Measurements from ENCODE around the gene PDAP1. TPM values are rescaled to one million over a fixed set of nuclear protein-coding genes. Genes with fewer than 3 reads are reported as not detected.
A peak's percentile ranks its signal among the peaks of the same experiment; 100 is the strongest.

Gene PDAP1
- total and polyA plus RNA-seq, 10 of the 15 experiments (the other 5 are each of a cell fraction or from before 2014, with no cell fraction given): 6.6 to 200 (median 87.7) TPM

- peaks cover 35% of the 10 kb centered on the region for H3K79me2 ChIP-seq (ENCODE audit: control insufficient read depth, insufficient read depth, low read length)
- H3K9ac ChIP-seq (ENCODE audit: control insufficient read depth, insufficient read depth, low read length): no peak overlapping the region; the same call in 1 of the 2 replicates
- no peak overlapping the region for H3K27ac ChIP-seq (ENCODE audit: control insufficient read depth, insufficient read depth)
- ChIA-PET POLR2A (no interaction called here), CTCF (interaction anchor here (0.6 kb wide), 1 partner anchor 56 kb away, joined by 3 read pairs; no protein-coding TSS in a partner anchor), RAD21 (ENCODE audit: unreplicated experiment) (no interaction called here), SMC1A (ENCODE audit: uncharacterized antibody, unreplicated experiment) (no interaction called here)
- intact Hi-C loops (cut with micrococcal nuclease; ENCODE audit: unreplicated experiment) (no loop called here), in situ Hi-C loops (cut with MboI) (no loop called here)
- H3K4me3 ChIP-seq: peak overlapping the region; percentile 93
- TF ChIP-seq HDAC6 (IDR thresholded peaks at IDR 0.05; ENCODE audit: unreplicated experiment) (no peak), CHD2 (IDR thresholded peaks at IDR 0.05; ENCODE audit: borderline replicate concordance, low read depth, low read length) (no peak), NFIC (IDR thresholded peaks at IDR 0.05; ENCODE audit: low read depth, low read length) (no peak)
- no TSS peak for BruUV-seq (replicated peaks)
- WGBS (ENCODE audit: insufficient coverage, insufficient replicate concordance, low lambda C conversion rate, missing lambda C conversion rate): 96% methylated on average over 9 of the region's 9 CpGs
- H3K36me3 ChIP-seq (ENCODE audit: control insufficient read depth in 2 of 2, insufficient read depth in 2 of 2, low read length in 1 of 2): peaks cover 2 to 6% of the 10 kb centered on the region in 2 experiments; a peak in 2 of 4 replicates
- peak overlapping the region; percentile 96; the same call in 1 of the 2 replicates for H3K4me2 ChIP-seq (ENCODE audit: control insufficient read depth, insufficient read depth)
- H4K20me1 ChIP-seq (ENCODE audit: control insufficient read depth, insufficient read depth): no peaks in the 10 kb centered on the region
- no peak for FAIRE-seq
- no peak overlapping the region for H2AFZ ChIP-seq (ENCODE audit: control insufficient read depth, low read depth, low read length)
- no peak for ATAC-seq
- no peaks in the 10 kb centered on the region for H3K27me3 ChIP-seq (replicated peaks in 1 of 2; ENCODE audit: control insufficient read depth in 2 of 2, insufficient read depth in 2 of 2, low read length in 1 of 2)
- H3K9me3 ChIP-seq (replicated peaks; ENCODE audit: control insufficient read depth, insufficient read depth, low read length): no peaks in the 10 kb centered on the region
- peaks cover 11% of the 10 kb centered on the region for H3K4me1 ChIP-seq (ENCODE audit: control insufficient read depth, insufficient read depth, low read length)
- no peak for DNase-seq (ENCODE audit: low read depth, low spot score)
These were observed 31.8 kb upstream of the PDAP1 start for GRCh38 chr7:99440195-99440594.

GRCh38 chr7:99438573-99439480 lies 30.4 kb upstream of the PDAP1 start, which contains the start of the genes CPSF4 and PTCD1:
TSS of gene CPSF4 (plus strand) at chr7:99438943. CDS start at chr7:99439083, 140 bp downstream.
TSS of gene PTCD1 (minus strand) at chr7:99438798. CDS start at chr7:99435242, 3,556 bp downstream.
- H3K4me1 ChIP-seq (ENCODE audit: control insufficient read depth, insufficient read depth, low read length): peaks cover 11% of the 10 kb centered on the region
- FAIRE-seq (peak; percentile 86), DNase-seq (ENCODE audit: low read depth, low spot score) (peak; percentile 71), ATAC-seq (peak; percentile 96)
- intact Hi-C loops (cut with micrococcal nuclease; ENCODE audit: unreplicated experiment) (loop anchor here (2.0 kb wide), 1 partner anchor 66 kb away; the partner anchor contains the start of gene ZKSCAN5), in situ Hi-C loops (cut with MboI) (no loop called here)
- POLR2A ChIA-PET: interaction anchor here (0.6 to 2.9 kb wide), 7 partner anchors 23 to 1883 kb away, joined by 3 to 16 read pairs (median 3); partner anchors contain the start of genes ARPC1A, BUD31 and PDAP1
- no peaks in the 10 kb centered on the region for H4K20me1 ChIP-seq (ENCODE audit: control insufficient read depth, insufficient read depth)
- peak within 1 kb of the TSS; percentile 96 for H3K4me2 ChIP-seq (ENCODE audit: control insufficient read depth, insufficient read depth)
- 1% methylated on average over 52 of the region's 89 CpGs for WGBS (ENCODE audit: insufficient coverage, insufficient replicate concordance, low lambda C conversion rate, missing lambda C conversion rate)
- CTCF ChIA-PET: interaction anchor here (0.7 kb wide), 1 partner anchor 112 kb away, joined by 3 read pairs; no protein-coding TSS in a partner anchor
- peak within 1 kb of the TSS; percentile 93 for H3K4me3 ChIP-seq
- H3K27me3 ChIP-seq (replicated peaks in 1 of 2; ENCODE audit: control insufficient read depth in 2 of 2, insufficient read depth in 2 of 2, low read length in 1 of 2): no peaks in the 10 kb centered on the region
- H3K36me3 ChIP-seq (ENCODE audit: control insufficient read depth in 2 of 2, insufficient read depth in 2 of 2, low read length in 1 of 2): peaks cover 3 to 6% of the 10 kb centered on the region in 2 experiments
- H3K9ac ChIP-seq (ENCODE audit: control insufficient read depth, insufficient read depth, low read length): peak within 1 kb of the TSS; percentile 89
- BruUV-seq (replicated peaks): TSS peak; percentile 71
- peaks cover 35% of the 10 kb centered on the region for H3K79me2 ChIP-seq (ENCODE audit: control insufficient read depth, insufficient read depth, low read length)
- SMC1A ChIA-PET (ENCODE audit: uncharacterized antibody, unreplicated experiment): interaction anchor here (0.9 to 2.1 kb wide), 4 partner anchors 30 to 182 kb away, joined by 3 to 6 read pairs (median 3); partner anchors contain the start of gene BUD31
- RAD21 ChIA-PET (ENCODE audit: unreplicated experiment): interaction anchor here (2.4 kb wide), 1 partner anchor 30 kb away, joined by 8 read pairs; the partner anchor contains the start of genes BUD31 and PDAP1
- H3K9me3 ChIP-seq (replicated peaks; ENCODE audit: control insufficient read depth, insufficient read depth, low read length): no peaks in the 10 kb centered on the region
- H3K27ac ChIP-seq (ENCODE audit: control insufficient read depth, insufficient read depth): peak within 1 kb of the TSS; percentile 80
- peak within 1 kb of the TSS; percentile 83 for H2AFZ ChIP-seq (ENCODE audit: control insufficient read depth, low read depth, low read length)
- no peak for TF ChIP-seq FOS (IDR thresholded peaks at IDR 0.05; ENCODE audit: borderline replicate concordance, extremely low read depth, insufficient read length)
- TF ChIP-seq SIX5 (IDR thresholded peaks at IDR 0.05; ENCODE audit: low read depth, low read length, severe bottlenecking): peak; percentile 62
- TF ChIP-seq CBX3 (IDR thresholded peaks at IDR 0.05; ENCODE audit: borderline replicate concordance, low read depth): no peak
- TF ChIP-seq NBN (IDR thresholded peaks at IDR 0.05): 0 out of 2 replicates have a peak, but pooled peaks have one; percentile 48
- TF ChIP-seq SMARCA5 (IDR thresholded peaks at IDR 0.05): peak; percentile 73; the same call in 1 of the 2 replicates
- peak; percentile 69 for TF ChIP-seq RELA (IDR thresholded peaks at IDR 0.05; ENCODE audit: borderline replicate concordance, partially characterized antibody)
- TF ChIP-seq ZNF687 (IDR thresholded peaks at IDR 0.05): peak; percentile 84
- peak; percentile 65; the same call in 1 of the 2 replicates for TF ChIP-seq PAX5 (IDR thresholded peaks at IDR 0.05; ENCODE audit: borderline replicate concordance, low read depth, low read length)
